ENCODE results near the gene GOLGA2. TPM values are rescaled to one million over a fixed set of nuclear protein-coding genes. Genes with fewer than 3 reads are reported as not detected.

Gene GOLGA2
- total RNA-seq, 4 donors from 2014 or later: 71.1 to 130 (median 83.1) TPM

GRCh38 chr9:128321879-128322403 is 46.1 kb upstream of the GOLGA2 start:
- TF ChIP-seq POLR2A (IDR thresholded peaks at IDR 0.05) (no peak), EP300 (IDR thresholded peaks at IDR 0.05) (no peak), POLR2AphosphoS5 (IDR thresholded peaks at IDR 0.05) (no peak)
- TF ChIP-seq, protein P1, sequence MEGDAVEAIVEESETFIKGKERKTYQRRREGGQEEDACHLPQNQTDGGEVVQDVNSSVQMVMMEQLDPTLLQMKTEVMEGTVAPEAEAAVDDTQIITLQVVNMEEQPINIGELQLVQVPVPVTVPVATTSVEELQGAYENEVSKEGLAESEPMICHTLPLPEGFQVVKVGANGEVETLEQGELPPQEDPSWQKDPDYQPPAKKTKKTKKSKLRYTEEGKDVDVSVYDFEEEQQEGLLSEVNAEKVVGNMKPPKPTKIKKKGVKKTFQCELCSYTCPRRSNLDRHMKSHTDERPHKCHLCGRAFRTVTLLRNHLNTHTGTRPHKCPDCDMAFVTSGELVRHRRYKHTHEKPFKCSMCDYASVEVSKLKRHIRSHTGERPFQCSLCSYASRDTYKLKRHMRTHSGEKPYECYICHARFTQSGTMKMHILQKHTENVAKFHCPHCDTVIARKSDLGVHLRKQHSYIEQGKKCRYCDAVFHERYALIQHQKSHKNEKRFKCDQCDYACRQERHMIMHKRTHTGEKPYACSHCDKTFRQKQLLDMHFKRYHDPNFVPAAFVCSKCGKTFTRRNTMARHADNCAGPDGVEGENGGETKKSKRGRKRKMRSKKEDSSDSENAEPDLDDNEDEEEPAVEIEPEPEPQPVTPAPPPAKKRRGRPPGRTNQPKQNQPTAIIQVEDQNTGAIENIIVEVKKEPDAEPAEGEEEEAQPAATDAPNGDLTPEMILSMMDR (IDR thresholded peaks at IDR 0.05): no peak
- peak; percentile 2 for ATAC-seq

DNA sequence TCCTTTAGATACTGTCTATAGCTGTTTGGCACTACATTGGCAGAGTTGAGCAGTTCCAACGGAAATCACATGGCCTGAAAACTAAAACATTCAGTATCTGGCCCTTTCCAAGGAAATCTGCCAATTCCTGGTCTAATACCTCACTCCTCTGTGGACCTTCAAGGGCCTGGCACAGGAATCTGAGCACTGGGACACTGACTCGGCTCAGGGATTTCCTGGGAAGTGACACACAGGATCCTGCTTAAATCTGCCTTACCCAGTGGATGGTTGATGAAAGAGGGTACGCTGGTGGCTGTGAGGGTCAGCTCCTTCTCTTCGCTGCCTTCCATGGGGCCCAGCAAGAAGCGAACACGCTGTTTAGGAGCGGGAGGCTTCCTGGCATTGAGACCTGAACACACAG is 45.5 kb upstream of the GOLGA2 start:
- Histone ChIP-seq H3K9me3 (no peaks in the 10 kb centered on the region), H3K27ac (no peak overlapping the region), H3K4me3 (peak overlapping the region in 1 of 2 donors; percentile 97), H3K4me1 (peaks cover 0 to 46% (median 15%) of the 10 kb centered on the region in 3 donors), H3K27me3 (no peaks in the 10 kb centered on the region), H3K36me3 (peaks cover 0 to 68% of the 10 kb centered on the region in 2 donors)
- TF ChIP-seq POLR2A (IDR thresholded peaks at IDR 0.05) (no peak), POLR2AphosphoS5 (IDR thresholded peaks at IDR 0.05) (no peak), EP300 (IDR thresholded peaks at IDR 0.05) (no peak)
- TF ChIP-seq, protein P1 (IDR thresholded peaks at IDR 0.05): no peak
- no peak for ATAC-seq
- 40 to 82% methylated on average over 1 to 6 of the region's 7 CpGs for WGBS, 2 donors (ENCODE audit: low coverage in 1 of 2)

More at GRCh38 chr9:128321879-128322403, 46.1 kb upstream of the GOLGA2 start:
- 0 to 2% methylated on average over 8 to 13 of the region's 21 CpGs for WGBS, 2 donors (ENCODE audit: low coverage in 1 of 2)
- Histone ChIP-seq H3K36me3 (peaks cover 0 to 68% of the 10 kb centered on the region in 2 donors), H3K9me3 (no peaks in the 10 kb centered on the region), H3K4me1 (peaks cover 0 to 46% (median 15%) of the 10 kb centered on the region in 3 donors), H3K27me3 (no peaks in the 10 kb centered on the region), H3K4me3 (peak overlapping the region; percentile 52 to 97), H3K27ac (peak overlapping the region in 3 of 4 donors; percentile 87 to 91 (median 90))

GRCh38 chr9:128317629-128318028 is 41.8 kb upstream of the GOLGA2 start:
- H3K9me3 ChIP-seq: no peaks in the 10 kb centered on the region
- ATAC-seq: no peak
- H3K4me3 ChIP-seq: no peak overlapping the region
- TF ChIP-seq, protein P1 (IDR thresholded peaks at IDR 0.05): no peak
- TF ChIP-seq POLR2A (IDR thresholded peaks at IDR 0.05): no peak
- no peak for TF ChIP-seq EP300 (IDR thresholded peaks at IDR 0.05)
- no peak for TF ChIP-seq POLR2AphosphoS5 (IDR thresholded peaks at IDR 0.05)
- no peak overlapping the region for H3K27ac ChIP-seq
- no peaks in the 10 kb centered on the region for H3K27me3 ChIP-seq
- H3K4me1 ChIP-seq: peaks cover 0 to 16% (median 7%) of the 10 kb centered on the region in 3 donors
- 80 to 93% methylated on average over 2 of the region's 2 CpGs for WGBS, 2 donors (ENCODE audit: low coverage in 1 of 2)
- peaks cover 0 to 83% of the 10 kb centered on the region in 2 donors for H3K36me3 ChIP-seq

- TF ChIP-seq POLR2AphosphoS5 (IDR thresholded peaks at IDR 0.05) (no peak), POLR2A (IDR thresholded peaks at IDR 0.05) (no peak), EP300 (IDR thresholded peaks at IDR 0.05) (no peak)
- TF ChIP-seq, protein P1 (IDR thresholded peaks at IDR 0.05): no peak
- 49 to 94% methylated on average over 3 to 7 of the region's 9 CpGs for WGBS, 2 donors (ENCODE audit: low coverage in 1 of 2)
- Histone ChIP-seq H3K4me1 (peaks cover 0 to 10% (median 3%) of the 10 kb centered on the region in 3 donors), H3K36me3 (peaks cover 0 to 92% of the 10 kb centered on the region in 2 donors), H3K4me3 (no peak overlapping the region), H3K27ac (no peak overlapping the region), H3K27me3 (no peaks in the 10 kb centered on the region), H3K9me3 (no peaks in the 10 kb centered on the region)
- ATAC-seq: no peak
Observed at GRCh38 chr9:128316421-128316820, 40.6 kb upstream of the GOLGA2 start.

GRCh38 chr9:128314697-128315096 is 38.9 kb upstream of the GOLGA2 start:
- Histone ChIP-seq H3K4me3 (no peak overlapping the region), H3K36me3 (peaks cover 0 to 97% of the 10 kb centered on the region in 2 donors), H3K27ac (no peak overlapping the region), H3K27me3 (no peaks in the 10 kb centered on the region), H3K9me3 (no peaks in the 10 kb centered on the region), H3K4me1 (no peaks in the 10 kb centered on the region)
- TF ChIP-seq POLR2AphosphoS5 (IDR thresholded peaks at IDR 0.05) (no peak), EP300 (IDR thresholded peaks at IDR 0.05) (no peak), POLR2A (IDR thresholded peaks at IDR 0.05) (no peak)
- TF ChIP-seq, protein P1 (IDR thresholded peaks at IDR 0.05): no peak
- ATAC-seq: no peak
- 90 to 95% methylated on average over 2 to 4 of the region's 4 CpGs for WGBS, 2 donors (ENCODE audit: low coverage in 1 of 2)

All from gastroesophageal sphincter (tissue), 4 donors.